WTC11 (cell line): Measurements from ENCODE around the gene DNAJB9. TPM values are rescaled to one million over a fixed set of nuclear protein-coding genes. Genes with fewer than 3 reads are reported as not detected.

Source experiments
- ATAC-seq: fragments of 200-7000 bp; cut with Tn5 transposase; 2 replicates; pipeline ENCODE4 v1.10.0; 2021; ENCODE audit warnings: mild to moderate bottlenecking, moderate library complexity
- CTCF ChIA-PET: fragments of 300-600 bp; sonication (Branson Sonifier 250); formaldehyde crosslinking; loops from one replicate; lab custom pipeline; 2021; ENCODE audit warnings: antibody characterized with exemption; lab: Charles Lee
- POLR2A ChIA-PET: fragments of 350-600 bp; sonication (Branson Sonifier 250); formaldehyde crosslinking; loops from one replicate; lab custom pipeline; 2021; ENCODE audit warnings: antibody characterized with exemption; lab: Charles Lee
- DNase-seq: peaks from one replicate; pipeline ENCODE4 v3.0.0; 2021; ENCODE audit warnings: low spot score
- H3K27ac Mint-ChIP-seq: 2 replicates; pipeline ENCODE4 v1.8.0; 2021; ENCODE audit warnings: mixed read lengths
- H3K27me3 Mint-ChIP-seq: 2 replicates; pipeline ENCODE4 v1.8.0; 2021; ENCODE audit warnings: low read depth, mild to moderate bottlenecking, moderate library complexity, mixed read lengths
- H3K36me3 Mint-ChIP-seq: 2 replicates; pipeline ENCODE4 v1.8.0; 2021; ENCODE audit warnings: mixed read lengths
- H3K4me1 Mint-ChIP-seq: 2 replicates; pipeline ENCODE4 v1.8.0; 2022; ENCODE audit warnings: mixed read lengths
- H3K4me3 Mint-ChIP-seq: 2 replicates; pipeline ENCODE4 v1.8.0; 2021; ENCODE audit warnings: mild to moderate bottlenecking, moderate library complexity, mixed read lengths
- H3K9me3 Mint-ChIP-seq: 2 replicates; pipeline ENCODE4 v1.8.0; 2021; ENCODE audit warnings: mixed read lengths
- ATF1 ChIP-seq: sonication (generic); formaldehyde crosslinking; IDR thresholded peaks from 2 replicates; pipeline ENCODE4 v1.8.1; 2023; ENCODE audit warnings: mild to moderate bottlenecking, moderate library complexity, missing genetic modification reagents
- ATF3 ChIP-seq: sonication (generic); formaldehyde crosslinking; conservative IDR thresholded peaks from 2 replicates; pipeline ENCODE4 v1.8.1; 2022; ENCODE audit warnings: mild to moderate bottlenecking, missing genetic modification reagents
- EMX1 ChIP-seq: fragments of 250-450 bp; sonication (Bioruptor Pico); IDR thresholded peaks from 2 replicates; pipeline ENCODE4 v1.8.0; 2021; ENCODE audit warnings: mild to moderate bottlenecking
- FOXK1 ChIP-seq: sonication (generic); formaldehyde crosslinking; IDR thresholded peaks from 2 replicates; pipeline ENCODE4 v1.8.0; 2022; ENCODE audit warnings: mild to moderate bottlenecking, moderate library complexity, missing genetic modification reagents
- GRHL2 ChIP-seq: fragments of 250-450 bp; sonication (Bioruptor Pico); IDR thresholded peaks from 2 replicates; pipeline ENCODE4 v1.8.0; 2022; ENCODE audit warnings: mild to moderate bottlenecking, moderate library complexity; ENCODE audit not compliant: insufficient replicate concordance, severe bottlenecking
- IRF2 ChIP-seq: sonication (generic); formaldehyde crosslinking; IDR thresholded peaks from 2 replicates; pipeline ENCODE4 v1.8.0; 2022; ENCODE audit warnings: low read depth, missing genetic modification reagents, borderline replicate concordance
- MAX ChIP-seq: sonication (generic); formaldehyde crosslinking; IDR thresholded peaks from 2 replicates; pipeline ENCODE4 v1.8.0; 2022; ENCODE audit warnings: mild to moderate bottlenecking, missing genetic modification reagents
- MXD4 ChIP-seq: fragments of 250-450 bp; sonication (Bioruptor Pico); IDR thresholded peaks from 2 replicates; pipeline ENCODE4 v1.8.0; 2021; ENCODE audit warnings: mild to moderate bottlenecking, moderate library complexity, borderline replicate concordance
- NFE2L1 ChIP-seq: sonication (generic); formaldehyde crosslinking; IDR thresholded peaks from 2 replicates; pipeline ENCODE4 v1.8.1; 2023; ENCODE audit warnings: missing genetic modification reagents
- NR1H2 ChIP-seq: sonication (generic); formaldehyde crosslinking; IDR thresholded peaks from 2 replicates; pipeline ENCODE4 v1.9.0; 2021; ENCODE audit warnings: mild to moderate bottlenecking, moderate library complexity, missing genetic modification reagents
- USF2 ChIP-seq: sonication (generic); formaldehyde crosslinking; IDR thresholded peaks from 2 replicates; pipeline ENCODE4 v1.8.1; 2023; ENCODE audit warnings: mild to moderate bottlenecking, missing genetic modification reagents, moderate library complexity
- ZBTB21 ChIP-seq: sonication (generic); formaldehyde crosslinking; IDR thresholded peaks from 2 replicates; pipeline ENCODE4 v1.8.1; 2023; ENCODE audit warnings: mild to moderate bottlenecking, missing genetic modification reagents, borderline replicate concordance
- ZNF138 ChIP-seq: sonication (generic); formaldehyde crosslinking; conservative IDR thresholded peaks from 2 replicates; pipeline ENCODE4 v1.8.1; 2022; ENCODE audit warnings: mild to moderate bottlenecking, moderate library complexity, missing genetic modification reagents
- ZNF671 ChIP-seq: fragments of 250-450 bp; sonication (Bioruptor Pico); IDR thresholded peaks from 2 replicates; pipeline ENCODE4 v1.8.0; 2021; ENCODE audit warnings: mild to moderate bottlenecking
- total RNA-seq: library from RNA; stranded (reverse); gene quantifications from 3 replicates; pipeline ENCODE4 v1.2.3, GENCODE V29; 2021
- TF ChIP-seq, protein P1 (sequence below): sonication (generic); formaldehyde crosslinking; IDR thresholded peaks from 2 replicates; pipeline ENCODE4 v1.8.0; 2022; ENCODE audit warnings: missing genetic modification reagents
- TF ChIP-seq, protein P2 (sequence below): fragments of 250-450 bp; sonication (Bioruptor Pico); IDR thresholded peaks from 2 replicates; pipeline ENCODE4 v2.1.2; 2022; ENCODE audit warnings: mild to moderate bottlenecking, moderate library complexity
- TF ChIP-seq, protein P3 (sequence below): sonication (generic); formaldehyde crosslinking; IDR thresholded peaks from 2 replicates; pipeline ENCODE4 v1.8.1; 2022; ENCODE audit warnings: low read depth, missing genetic modification reagents, borderline replicate concordance
- TF ChIP-seq, protein P4 (sequence below): sonication (generic); formaldehyde crosslinking; IDR thresholded peaks from 2 replicates; pipeline ENCODE4 v1.8.1; 2022; ENCODE audit warnings: mild to moderate bottlenecking, missing genetic modification reagents, moderate library complexity, borderline replicate concordance

Gene DNAJB9
- total RNA-seq, 1 experiment from 2014 or later, result 6.6 TPM

GRCh38 chr7:108598153-108598552 lies 28.5 kb downstream of the DNAJB9 start (continued):
- TF ChIP-seq, protein P1, sequence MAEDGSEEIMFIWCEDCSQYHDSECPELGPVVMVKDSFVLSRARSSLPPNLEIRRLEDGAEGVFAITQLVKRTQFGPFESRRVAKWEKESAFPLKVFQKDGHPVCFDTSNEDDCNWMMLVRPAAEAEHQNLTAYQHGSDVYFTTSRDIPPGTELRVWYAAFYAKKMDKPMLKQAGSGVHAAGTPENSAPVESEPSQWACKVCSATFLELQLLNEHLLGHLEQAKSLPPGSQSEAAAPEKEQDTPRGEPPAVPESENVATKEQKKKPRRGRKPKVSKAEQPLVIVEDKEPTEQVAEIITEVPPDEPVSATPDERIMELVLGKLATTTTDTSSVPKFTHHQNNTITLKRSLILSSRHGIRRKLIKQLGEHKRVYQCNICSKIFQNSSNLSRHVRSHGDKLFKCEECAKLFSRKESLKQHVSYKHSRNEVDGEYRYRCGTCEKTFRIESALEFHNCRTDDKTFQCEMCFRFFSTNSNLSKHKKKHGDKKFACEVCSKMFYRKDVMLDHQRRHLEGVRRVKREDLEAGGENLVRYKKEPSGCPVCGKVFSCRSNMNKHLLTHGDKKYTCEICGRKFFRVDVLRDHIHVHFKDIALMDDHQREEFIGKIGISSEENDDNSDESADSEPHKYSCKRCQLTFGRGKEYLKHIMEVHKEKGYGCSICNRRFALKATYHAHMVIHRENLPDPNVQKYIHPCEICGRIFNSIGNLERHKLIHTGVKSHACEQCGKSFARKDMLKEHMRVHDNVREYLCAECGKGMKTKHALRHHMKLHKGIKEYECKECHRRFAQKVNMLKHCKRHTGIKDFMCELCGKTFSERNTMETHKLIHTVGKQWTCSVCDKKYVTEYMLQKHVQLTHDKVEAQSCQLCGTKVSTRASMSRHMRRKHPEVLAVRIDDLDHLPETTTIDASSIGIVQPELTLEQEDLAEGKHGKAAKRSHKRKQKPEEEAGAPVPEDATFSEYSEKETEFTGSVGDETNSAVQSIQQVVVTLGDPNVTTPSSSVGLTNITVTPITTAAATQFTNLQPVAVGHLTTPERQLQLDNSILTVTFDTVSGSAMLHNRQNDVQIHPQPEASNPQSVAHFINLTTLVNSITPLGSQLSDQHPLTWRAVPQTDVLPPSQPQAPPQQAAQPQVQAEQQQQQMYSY (CRISPR knock-in tag), result no peak
- no peak for TF ChIP-seq ZBTB21 (CRISPR knock-in tag)
- TF ChIP-seq FOXK1 (CRISPR knock-in tag), result no peak
- TF ChIP-seq EMX1 (CRISPR knock-in tag), result no peak
- TF ChIP-seq, protein P2, sequence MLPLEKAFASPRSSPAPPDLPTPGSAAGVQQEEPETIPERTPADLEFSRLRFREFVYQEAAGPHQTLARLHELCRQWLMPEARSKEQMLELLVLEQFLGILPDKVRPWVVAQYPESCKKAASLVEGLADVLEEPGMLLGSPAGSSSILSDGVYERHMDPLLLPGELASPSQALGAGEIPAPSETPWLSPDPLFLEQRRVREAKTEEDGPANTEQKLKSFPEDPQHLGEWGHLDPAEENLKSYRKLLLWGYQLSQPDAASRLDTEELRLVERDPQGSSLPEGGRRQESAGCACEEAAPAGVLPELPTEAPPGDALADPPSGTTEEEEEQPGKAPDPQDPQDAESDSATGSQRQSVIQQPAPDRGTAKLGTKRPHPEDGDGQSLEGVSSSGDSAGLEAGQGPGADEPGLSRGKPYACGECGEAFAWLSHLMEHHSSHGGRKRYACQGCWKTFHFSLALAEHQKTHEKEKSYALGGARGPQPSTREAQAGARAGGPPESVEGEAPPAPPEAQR (CRISPR knock-in tag), result no peak
- TF ChIP-seq, protein P3, sequence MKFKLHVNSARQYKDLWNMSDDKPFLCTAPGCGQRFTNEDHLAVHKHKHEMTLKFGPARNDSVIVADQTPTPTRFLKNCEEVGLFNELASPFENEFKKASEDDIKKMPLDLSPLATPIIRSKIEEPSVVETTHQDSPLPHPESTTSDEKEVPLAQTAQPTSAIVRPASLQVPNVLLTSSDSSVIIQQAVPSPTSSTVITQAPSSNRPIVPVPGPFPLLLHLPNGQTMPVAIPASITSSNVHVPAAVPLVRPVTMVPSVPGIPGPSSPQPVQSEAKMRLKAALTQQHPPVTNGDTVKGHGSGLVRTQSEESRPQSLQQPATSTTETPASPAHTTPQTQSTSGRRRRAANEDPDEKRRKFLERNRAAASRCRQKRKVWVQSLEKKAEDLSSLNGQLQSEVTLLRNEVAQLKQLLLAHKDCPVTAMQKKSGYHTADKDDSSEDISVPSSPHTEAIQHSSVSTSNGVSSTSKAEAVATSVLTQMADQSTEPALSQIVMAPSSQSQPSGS (CRISPR knock-in tag), result no peak
- TF ChIP-seq, protein P4, sequence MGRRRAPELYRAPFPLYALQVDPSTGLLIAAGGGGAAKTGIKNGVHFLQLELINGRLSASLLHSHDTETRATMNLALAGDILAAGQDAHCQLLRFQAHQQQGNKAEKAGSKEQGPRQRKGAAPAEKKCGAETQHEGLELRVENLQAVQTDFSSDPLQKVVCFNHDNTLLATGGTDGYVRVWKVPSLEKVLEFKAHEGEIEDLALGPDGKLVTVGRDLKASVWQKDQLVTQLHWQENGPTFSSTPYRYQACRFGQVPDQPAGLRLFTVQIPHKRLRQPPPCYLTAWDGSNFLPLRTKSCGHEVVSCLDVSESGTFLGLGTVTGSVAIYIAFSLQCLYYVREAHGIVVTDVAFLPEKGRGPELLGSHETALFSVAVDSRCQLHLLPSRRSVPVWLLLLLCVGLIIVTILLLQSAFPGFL (CRISPR knock-in tag), result no peak
- TF ChIP-seq IRF2 (CRISPR knock-in tag), result no peak

DNA sequence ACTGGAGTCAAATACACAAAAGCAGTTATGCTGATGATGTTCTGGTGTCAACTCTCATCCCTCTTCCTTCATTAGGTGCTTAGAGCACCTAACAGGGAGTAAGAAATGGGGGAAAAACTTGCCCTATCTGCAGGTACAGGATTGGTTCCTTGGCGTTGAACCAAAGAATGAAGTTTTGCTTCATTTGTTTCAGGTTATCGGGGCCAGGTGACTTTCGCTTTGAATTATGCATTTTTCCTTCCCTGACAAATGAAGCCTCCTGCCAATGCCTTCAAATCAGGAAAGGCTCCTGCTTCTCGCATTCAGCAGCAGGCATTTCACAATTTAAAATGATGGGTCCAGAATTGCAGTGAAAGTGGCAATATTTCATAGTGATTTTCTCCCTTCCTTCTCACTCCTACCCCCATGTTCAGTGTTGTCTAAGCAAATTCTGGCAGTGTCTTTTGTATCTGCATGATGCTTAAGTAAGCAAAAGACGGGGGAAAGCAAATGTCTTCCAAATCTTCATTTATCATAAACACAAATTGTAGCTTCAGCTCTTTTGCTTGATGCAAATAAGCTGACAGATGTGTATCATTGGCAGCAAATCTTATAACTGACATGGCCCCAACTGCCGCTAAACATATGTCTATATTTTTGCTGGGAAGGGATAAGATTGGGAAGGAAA lies 29.4 kb downstream of the DNAJB9 start:
- no peak overlapping the region for H3K4me3 Mint-ChIP-seq
- DNase-seq, result no peak
- no peak for ATAC-seq
- no peaks in the 10 kb centered on the region for H3K27me3 Mint-ChIP-seq
- CTCF ChIA-PET, result no interaction called here
- no peak overlapping the region for H3K27ac Mint-ChIP-seq
- POLR2A ChIA-PET, result no interaction called here
- no peaks in the 10 kb centered on the region for H3K36me3 Mint-ChIP-seq
- TF ChIP-seq ZNF138 (CRISPR knock-in tag) (no peak), MAX (CRISPR knock-in tag) (no peak), GRHL2 (CRISPR knock-in tag) (no peak), ATF1 (no peak), ZNF671 (CRISPR knock-in tag) (no peak), NR1H2 (no peak), ATF3 (no peak), NFE2L1 (CRISPR knock-in tag) (no peak), USF2 (CRISPR knock-in tag) (no peak), FOXK1 (CRISPR knock-in tag) (no peak), MXD4 (no peak)
- TF ChIP-seq, protein P2 (CRISPR knock-in tag), result no peak
- H3K9me3 Mint-ChIP-seq, result peaks cover 4% of the 10 kb centered on the region; the same call in 1 of the 2 replicates
- H3K4me1 Mint-ChIP-seq, result peaks cover 30% of the 10 kb centered on the region
